HepG2 (cell line): ENCODE data around the gene ABCB8. TPM values are rescaled to one million over a fixed set of nuclear protein-coding genes. Genes with fewer than 3 reads are reported as not detected.

ENCODE experiments used
- CAMTA2 ChIP-seq: sonication (generic); formaldehyde crosslinking; IDR thresholded peaks from 2 replicates; pipeline ENCODE4 v1.4.0; 2020; ENCODE audit warnings: mild to moderate bottlenecking, missing genetic modification reagents, borderline replicate concordance
- DR1 ChIP-seq: sonication (generic); formaldehyde crosslinking; IDR thresholded peaks from 2 replicates; pipeline ENCODE4 v1.8.0; 2021; ENCODE audit warnings: mild to moderate bottlenecking, missing genetic modification reagents, inconsistent platforms
- JARID2 ChIP-seq: sonication (generic); formaldehyde crosslinking; IDR thresholded peaks from 2 replicates; pipeline ENCODE4 v1.8.1; 2023; ENCODE audit warnings: missing genetic modification reagents, inconsistent platforms; ENCODE audit not compliant: insufficient replicate concordance
- KDM3A ChIP-seq: IDR thresholded peaks from 2 replicates; pipeline ENCODE4 v1.6.1; 2018; ENCODE audit warnings: low read depth, missing compliant biosample characterization
- KLF6 ChIP-seq: IDR thresholded peaks from 2 replicates; pipeline ENCODE4 v1.8.0; 2016; ENCODE audit warnings: missing biosample characterization, missing genetic modification reagents
- KMT2A ChIP-seq: sonication (generic); formaldehyde crosslinking; IDR thresholded peaks from 2 replicates; pipeline ENCODE4 v1.4.0; 2020; ENCODE audit warnings: missing genetic modification reagents
- MATR3 ChIP-seq: sonication (generic); formaldehyde crosslinking; IDR thresholded peaks from 2 replicates; pipeline ENCODE4 v1.4.0; 2020; ENCODE audit warnings: missing genetic modification reagents
- MAZ ChIP-seq, 2 experiments: sonication (generic) in 1 of 2; formaldehyde crosslinking in 1 of 2; IDR thresholded peaks; 2 replicates each; pipeline versions ENCODE4 v1.5.0 to v1.6.1; 2012 to 2020; ENCODE audit warnings: low read depth in 2 of 2, mild to moderate bottlenecking in 2 of 2, borderline replicate concordance in 1 of 2, improper control_type of control experiment in 1 of 2, low read length in 1 of 2, missing genetic modification reagents in 1 of 2, moderate library complexity in 1 of 2
- NPAS2 ChIP-seq: sonication (generic); formaldehyde crosslinking; IDR thresholded peaks from 2 replicates; pipeline ENCODE4 v1.8.0; 2022; ENCODE audit warnings: mild to moderate bottlenecking, missing genetic modification reagents, borderline replicate concordance
- SOX13 ChIP-seq, 3 experiments: fragments of 450-650 bp in 1 of 3; sonication (generic) in 1 of 3; formaldehyde crosslinking in 1 of 3; IDR thresholded peaks in 2 of 3; conservative IDR thresholded peaks in 1 of 3; 2 replicates each; pipeline versions ENCODE4 v1.5.0 to v1.6.1; 2016 to 2020; ENCODE audit warnings: antibody characterized with exemption in 1 of 3, mild to moderate bottlenecking in 1 of 3, missing compliant biosample characterization in 1 of 3, missing genetic modification reagents in 1 of 3, moderate library complexity in 1 of 3
- SRY ChIP-seq: sonication (generic); formaldehyde crosslinking; IDR thresholded peaks from 2 replicates; pipeline ENCODE4 v1.8.0; 2022; ENCODE audit warnings: mild to moderate bottlenecking, missing genetic modification reagents
- XRCC5 ChIP-seq: fragments of 200-400 bp; formaldehyde crosslinking; optimal IDR thresholded peaks from 2 replicates; pipeline ENCODE3; 2017; ENCODE audit warnings: mild to moderate bottlenecking, low read length
- ZFP36L1 ChIP-seq: sonication (generic); formaldehyde crosslinking; IDR thresholded peaks from 2 replicates; pipeline ENCODE4 v1.8.0; 2022; ENCODE audit warnings: mild to moderate bottlenecking, missing genetic modification reagents, moderate library complexity
- ZNF230 ChIP-seq: sonication (generic); formaldehyde crosslinking; IDR thresholded peaks from 2 replicates; pipeline ENCODE4 v1.4.0; 2020; ENCODE audit warnings: mild to moderate bottlenecking, missing genetic modification reagents
- ZNF33B ChIP-seq: sonication (generic); formaldehyde crosslinking; IDR thresholded peaks from 2 replicates; pipeline ENCODE4 v1.5.1; 2020; ENCODE audit warnings: mild to moderate bottlenecking, missing genetic modification reagents
- ZNF558 ChIP-seq: sonication (generic); formaldehyde crosslinking; IDR thresholded peaks from 2 replicates; pipeline ENCODE4 v1.9.0; 2022; ENCODE audit warnings: mild to moderate bottlenecking, missing genetic modification reagents, borderline replicate concordance
- ZNF75D ChIP-seq: sonication (generic); formaldehyde crosslinking; IDR thresholded peaks from 2 replicates; pipeline ENCODE4 v1.8.1; 2023; ENCODE audit warnings: missing genetic modification reagents, mild to moderate bottlenecking, borderline replicate concordance
- ZNF841 ChIP-seq: sonication (generic); formaldehyde crosslinking; IDR thresholded peaks from 2 replicates; pipeline ENCODE4 v1.8.1; 2023; ENCODE audit warnings: missing genetic modification reagents, borderline replicate concordance
- polyA plus RNA-seq, 8 experiments: library from polyadenylated mRNA; depleted of rRNA in 3 of 8; stranded (reverse) in 7 of 8; unstranded in 1 of 8; fragments of >200 nt; fragmentation: Illumina TruSeq in 4 of 8; extraction: Trizol in 4 of 8; gene quantifications; 2 replicates each; pipeline versions ENCODE4 v1.2.1 to v1.2.3, GENCODE V29; 2011 to 2016; ENCODE audit warnings: low read depth in 4 of 8, missing spikeins in 1 of 8, mixed read lengths in 1 of 8; ENCODE audit not compliant: insufficient read depth in 1 of 8
- total RNA-seq, 5 experiments: library from RNA; depleted of rRNA; stranded (reverse); fragments of >200 nt; fragmentation: Illumina TruSeq; extraction: Trizol; gene quantifications; 2 replicates each; pipeline ENCODE4 v1.2.3, GENCODE V29; 2016; ENCODE audit warnings: low read depth in 1 of 5
- TF ChIP-seq, protein P1 (sequence below): sonication (generic); formaldehyde crosslinking; IDR thresholded peaks from 2 replicates; pipeline ENCODE4 v1.4.0; 2020; ENCODE audit warnings: missing genetic modification reagents, borderline replicate concordance
- TF ChIP-seq, protein P2 (sequence below): sonication (generic); formaldehyde crosslinking; IDR thresholded peaks from 2 replicates; pipeline ENCODE4 v1.5.0; 2020; ENCODE audit warnings: mild to moderate bottlenecking, low read depth, missing genetic modification reagents, borderline replicate concordance
- TF ChIP-seq, protein P3 (sequence below): IDR thresholded peaks from 2 replicates; pipeline ENCODE4 v1.6.1; 2016; ENCODE audit warnings: missing compliant biosample characterization, missing genetic modification reagents, borderline replicate concordance
- TF ChIP-seq, protein P4 (sequence below): sonication (generic); formaldehyde crosslinking; IDR thresholded peaks from 2 replicates; pipeline ENCODE4 v1.4.0; 2020; ENCODE audit warnings: missing genetic modification reagents

Gene ABCB8
- total and polyA plus RNA-seq, 2 of the 13 experiments (the other 11 are each of a cell fraction or from before 2014, with no cell fraction given): 6.6 to 16.7 TPM

DNA sequence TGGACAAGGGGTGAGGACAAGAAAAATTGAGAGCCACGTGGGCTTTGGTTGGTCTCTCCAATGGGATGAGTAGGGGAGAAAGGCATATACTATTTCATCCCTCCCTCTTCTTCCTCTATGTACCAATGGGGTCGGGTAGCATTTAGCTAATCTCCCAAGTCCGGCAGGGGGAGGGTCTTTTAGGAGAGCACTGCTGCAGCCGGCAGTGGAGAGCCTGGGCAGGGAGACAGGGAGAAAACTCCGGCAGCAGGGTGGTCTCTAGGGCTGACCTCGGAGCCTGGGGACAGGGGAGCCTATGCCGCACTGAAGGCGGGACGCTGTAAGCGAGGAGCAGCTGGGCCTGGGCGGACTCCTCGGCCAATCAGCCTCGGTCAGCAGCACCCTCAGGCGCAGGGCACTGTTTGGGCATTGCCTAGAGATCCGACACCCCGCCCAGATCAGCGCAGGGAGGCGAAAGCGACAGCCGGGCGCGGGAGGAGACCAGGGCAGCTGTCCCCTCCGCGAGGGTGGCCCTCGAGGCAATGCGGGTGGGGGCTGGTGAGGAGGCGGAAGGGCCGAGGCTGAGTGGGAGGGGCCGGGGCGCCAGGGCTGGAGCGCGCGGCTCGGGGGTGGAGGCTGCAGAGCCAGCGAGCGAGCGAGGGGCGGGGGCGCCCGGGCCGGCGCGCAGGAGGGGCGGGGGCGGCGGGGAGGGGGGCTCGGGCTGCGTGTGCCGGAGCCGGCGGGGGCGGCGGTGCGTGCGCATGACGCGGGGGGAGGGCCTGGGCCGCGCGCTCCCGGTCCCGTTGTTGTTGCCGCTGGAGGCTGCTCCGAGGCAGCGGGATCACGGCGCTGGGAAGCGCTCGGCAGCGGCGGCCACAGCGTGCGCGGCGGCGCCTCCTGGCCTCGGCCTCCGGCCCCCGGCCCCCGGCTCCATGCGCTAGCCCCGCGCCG lies 57.7 kb downstream of the ABCB8 start, which contains the start of gene AGAP3 (continued):
- TF ChIP-seq, protein P1, sequence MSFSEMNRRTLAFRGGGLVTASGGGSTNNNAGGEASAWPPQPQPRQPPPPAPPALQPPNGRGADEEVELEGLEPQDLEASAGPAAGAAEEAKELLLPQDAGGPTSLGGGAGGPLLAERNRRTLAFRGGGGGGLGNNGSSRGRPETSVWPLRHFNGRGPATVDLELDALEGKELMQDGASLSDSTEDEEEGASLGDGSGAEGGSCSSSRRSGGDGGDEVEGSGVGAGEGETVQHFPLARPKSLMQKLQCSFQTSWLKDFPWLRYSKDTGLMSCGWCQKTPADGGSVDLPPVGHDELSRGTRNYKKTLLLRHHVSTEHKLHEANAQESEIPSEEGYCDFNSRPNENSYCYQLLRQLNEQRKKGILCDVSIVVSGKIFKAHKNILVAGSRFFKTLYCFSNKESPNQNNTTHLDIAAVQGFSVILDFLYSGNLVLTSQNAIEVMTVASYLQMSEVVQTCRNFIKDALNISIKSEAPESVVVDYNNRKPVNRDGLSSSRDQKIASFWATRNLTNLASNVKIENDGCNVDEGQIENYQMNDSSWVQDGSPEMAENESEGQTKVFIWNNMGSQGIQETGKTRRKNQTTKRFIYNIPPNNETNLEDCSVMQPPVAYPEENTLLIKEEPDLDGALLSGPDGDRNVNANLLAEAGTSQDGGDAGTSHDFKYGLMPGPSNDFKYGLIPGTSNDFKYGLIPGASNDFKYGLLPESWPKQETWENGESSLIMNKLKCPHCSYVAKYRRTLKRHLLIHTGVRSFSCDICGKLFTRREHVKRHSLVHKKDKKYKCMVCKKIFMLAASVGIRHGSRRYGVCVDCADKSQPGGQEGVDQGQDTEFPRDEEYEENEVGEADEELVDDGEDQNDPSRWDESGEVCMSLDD (CRISPR knock-in tag): peak; percentile 36; the same call in 1 of the 2 replicates
- TF ChIP-seq, protein P2, sequence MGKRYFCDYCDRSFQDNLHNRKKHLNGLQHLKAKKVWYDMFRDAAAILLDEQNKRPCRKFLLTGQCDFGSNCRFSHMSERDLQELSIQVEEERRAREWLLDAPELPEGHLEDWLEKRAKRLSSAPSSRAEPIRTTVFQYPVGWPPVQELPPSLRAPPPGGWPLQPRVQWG (CRISPR knock-in tag): no peak
- no peak for TF ChIP-seq JARID2 (CRISPR knock-in tag)
- TF ChIP-seq KLF6: 0 out of 2 replicates have a peak, but pooled peaks have one; percentile 54
- no peak for TF ChIP-seq ZFP36L1
- no peak for TF ChIP-seq DR1 (CRISPR knock-in tag)
- TF ChIP-seq NPAS2 (CRISPR knock-in tag): no peak
- TF ChIP-seq CAMTA2 (CRISPR knock-in tag): no peak
- no peak; the same call in 1 of the 2 replicates for TF ChIP-seq KDM3A
- TF ChIP-seq ZNF33B: 0 out of 2 replicates have a peak, but pooled peaks have one; percentile 60
- no peak for TF ChIP-seq KMT2A
- TF ChIP-seq, protein P3, sequence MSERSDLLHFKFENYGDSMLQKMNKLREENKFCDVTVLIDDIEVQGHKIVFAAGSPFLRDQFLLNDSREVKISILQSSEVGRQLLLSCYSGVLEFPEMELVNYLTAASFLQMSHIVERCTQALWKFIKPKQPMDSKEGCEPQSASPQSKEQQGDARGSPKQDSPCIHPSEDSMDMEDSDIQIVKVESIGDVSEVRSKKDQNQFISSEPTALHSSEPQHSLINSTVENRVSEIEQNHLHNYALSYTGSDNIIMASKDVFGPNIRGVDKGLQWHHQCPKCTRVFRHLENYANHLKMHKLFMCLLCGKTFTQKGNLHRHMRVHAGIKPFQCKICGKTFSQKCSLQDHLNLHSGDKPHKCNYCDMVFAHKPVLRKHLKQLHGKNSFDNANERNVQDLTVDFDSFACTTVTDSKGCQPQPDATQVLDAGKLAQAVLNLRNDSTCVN (CRISPR knock-in tag): no peak; the same call in 1 of the 2 replicates
- no peak for TF ChIP-seq SOX13 (IDR thresholded peaks at IDR 0.05)
- TF ChIP-seq SOX13 (CRISPR knock-in tag; conservative IDR thresholded peaks at IDR 0.05 in 1 of 2, IDR thresholded peaks at IDR 0.05 in 1 of 2): no peak
- no peak for TF ChIP-seq ZNF75D (CRISPR knock-in tag)
- TF ChIP-seq MATR3: no peak
- peak; percentile 90 for TF ChIP-seq MAZ (IDR thresholded peaks at IDR 0.05; ENCODE audit: borderline replicate concordance, low read depth, low read length)
- peak; percentile 96 for TF ChIP-seq MAZ (CRISPR knock-in tag; IDR thresholded peaks at IDR 0.05; ENCODE audit: low read depth)
- peak; percentile 14 for TF ChIP-seq XRCC5
- TF ChIP-seq ZNF841 (CRISPR knock-in tag): no peak
- TF ChIP-seq ZNF558 (CRISPR knock-in tag): no peak; the same call in 1 of the 2 replicates
- no peak for TF ChIP-seq SRY (CRISPR knock-in tag)
- no peak for TF ChIP-seq ZNF230 (CRISPR knock-in tag)
- TF ChIP-seq, protein P4, sequence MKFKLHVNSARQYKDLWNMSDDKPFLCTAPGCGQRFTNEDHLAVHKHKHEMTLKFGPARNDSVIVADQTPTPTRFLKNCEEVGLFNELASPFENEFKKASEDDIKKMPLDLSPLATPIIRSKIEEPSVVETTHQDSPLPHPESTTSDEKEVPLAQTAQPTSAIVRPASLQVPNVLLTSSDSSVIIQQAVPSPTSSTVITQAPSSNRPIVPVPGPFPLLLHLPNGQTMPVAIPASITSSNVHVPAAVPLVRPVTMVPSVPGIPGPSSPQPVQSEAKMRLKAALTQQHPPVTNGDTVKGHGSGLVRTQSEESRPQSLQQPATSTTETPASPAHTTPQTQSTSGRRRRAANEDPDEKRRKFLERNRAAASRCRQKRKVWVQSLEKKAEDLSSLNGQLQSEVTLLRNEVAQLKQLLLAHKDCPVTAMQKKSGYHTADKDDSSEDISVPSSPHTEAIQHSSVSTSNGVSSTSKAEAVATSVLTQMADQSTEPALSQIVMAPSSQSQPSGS (CRISPR knock-in tag): 0 out of 2 replicates have a peak, but pooled peaks have one; percentile 16
